H9 (cell line): Measurements from ENCODE around the gene FANCC. TPM values are rescaled to one million over a fixed set of nuclear protein-coding genes. Genes with fewer than 3 reads are reported as not detected.

Source experiments
- DNase-seq: peaks from one replicate; pipeline ENCODE4 v3.0.0-alpha.2; 2017
- H2AFZ ChIP-seq: one replicate; pipeline ENCODE4 v1.6.1; 2013; ENCODE audit warnings: mild to moderate bottlenecking, low read length, control low read depth, moderate library complexity
- H2AK5ac ChIP-seq: 2 replicates; pipeline ENCODE4 v1.6.1; 2013; ENCODE audit warnings: low read length, control low read depth, mixed read lengths; ENCODE audit not compliant: insufficient read length
- H2BK120ac ChIP-seq: one replicate; pipeline ENCODE4 v1.6.1; 2013; ENCODE audit warnings: low read depth, mild to moderate bottlenecking, low read length, control low read depth, inconsistent platforms; ENCODE audit not compliant: poor library complexity, severe bottlenecking
- H2BK12ac ChIP-seq: 2 replicates; pipeline ENCODE4 v1.6.1; 2013; ENCODE audit warnings: low read length, control low read depth, mixed read lengths, low read depth; ENCODE audit not compliant: insufficient read length
- H2BK15ac ChIP-seq: 2 replicates; pipeline ENCODE4 v1.6.1; 2013; ENCODE audit warnings: low read depth, low read length, control low read depth
- H2BK20ac ChIP-seq: one replicate; pipeline ENCODE4 v1.6.1; 2013; ENCODE audit warnings: low read depth, mild to moderate bottlenecking, low read length, control low read depth, inconsistent platforms; ENCODE audit not compliant: poor library complexity, severe bottlenecking
- H2BK5ac ChIP-seq: 2 replicates; pipeline ENCODE4 v1.6.1; 2013; ENCODE audit warnings: low read length, control low read depth, mixed read lengths; ENCODE audit not compliant: insufficient read length
- H3K14ac ChIP-seq: 2 replicates; pipeline ENCODE4 v1.6.1; 2013; ENCODE audit warnings: low read length, control low read depth; ENCODE audit not compliant: insufficient read depth
- H3K18ac ChIP-seq: 2 replicates; pipeline ENCODE4 v1.6.1; 2013; ENCODE audit warnings: low read depth, mild to moderate bottlenecking, mixed read lengths, low read length, control low read depth; ENCODE audit not compliant: insufficient read length
- H3K23ac ChIP-seq: 2 replicates; pipeline ENCODE4 v1.6.1; 2013; ENCODE audit warnings: low read length, control low read depth, mixed read lengths, low read depth; ENCODE audit not compliant: insufficient read length
- H3K23me2 ChIP-seq: 2 replicates; pipeline ENCODE4 v1.6.1; 2013; ENCODE audit warnings: low read depth, mild to moderate bottlenecking, mixed read lengths, low read length, control low read depth; ENCODE audit not compliant: insufficient read length, poor library complexity, severe bottlenecking
- H3K27ac ChIP-seq: 2 replicates; pipeline ENCODE4 v1.5.1; 2013; ENCODE audit warnings: low read length, control low read depth, mixed read lengths, low read depth; ENCODE audit not compliant: insufficient read length
- H3K27me3 ChIP-seq: 2 replicates; pipeline ENCODE4 v1.6.1; 2013; ENCODE audit warnings: low read length, control low read depth, inconsistent platforms; ENCODE audit not compliant: insufficient read depth
- H3K4ac ChIP-seq: 2 replicates; pipeline ENCODE4 v1.6.1; 2013; ENCODE audit warnings: low read depth, mild to moderate bottlenecking, control low read depth, inconsistent platforms, low read length, moderate library complexity
- H3K4me1 ChIP-seq: 2 replicates; pipeline ENCODE4 v1.6.1; 2013; ENCODE audit warnings: low read length, control low read depth, inconsistent platforms; ENCODE audit not compliant: insufficient read depth
- H3K4me2 ChIP-seq: 2 replicates; pipeline ENCODE4 v1.6.1; 2013; ENCODE audit warnings: low read length, control low read depth, mixed read lengths; ENCODE audit not compliant: insufficient read length, insufficient read depth
- H3K56ac ChIP-seq: 2 replicates; pipeline ENCODE4 v1.6.1; 2013; ENCODE audit warnings: low read depth, mild to moderate bottlenecking, mixed read lengths, low read length, control low read depth; ENCODE audit not compliant: insufficient read length
- H3K79me1 ChIP-seq: 2 replicates; pipeline ENCODE4 v1.6.1; 2013; ENCODE audit warnings: low read depth, mild to moderate bottlenecking, moderate library complexity, low read length, control low read depth, inconsistent platforms; ENCODE audit not compliant: insufficient read depth, poor library complexity, severe bottlenecking
- H3K79me2 ChIP-seq: 2 replicates; pipeline ENCODE4 v1.6.1; 2013; ENCODE audit warnings: low read length, control low read depth, inconsistent platforms; ENCODE audit not compliant: insufficient read depth
- H3K9ac ChIP-seq: 2 replicates; pipeline ENCODE4 v1.6.1; 2013; ENCODE audit warnings: low read length, control low read depth, mixed read lengths; ENCODE audit not compliant: insufficient read length; ENCODE audit errors: extremely low read depth
- H3K9me3 ChIP-seq: one replicate; pipeline ENCODE4 v1.6.1; 2013; ENCODE audit warnings: low read depth, low read length, inconsistent platforms; ENCODE audit not compliant: control insufficient read depth
- H3T11ph ChIP-seq: one replicate; pipeline ENCODE4 v1.6.1; 2013; ENCODE audit warnings: mild to moderate bottlenecking, low read length, control low read depth, inconsistent platforms
- H4K20me1 ChIP-seq: one replicate; pipeline ENCODE4 v1.6.1; 2013; ENCODE audit not compliant: control insufficient read depth, insufficient read length, insufficient read depth
- H4K5ac ChIP-seq: 2 replicates; pipeline ENCODE4 v1.6.1; 2013; ENCODE audit warnings: low read depth, mild to moderate bottlenecking, mixed read lengths, low read length, control low read depth; ENCODE audit not compliant: insufficient read length
- H4K8ac ChIP-seq: replicated peaks from 2 replicates; pipeline ENCODE4 v1.6.1; 2013; ENCODE audit warnings: low read length, control low read depth, mixed read lengths, low read depth; ENCODE audit not compliant: insufficient read length
- H4K91ac ChIP-seq: 2 replicates; pipeline ENCODE4 v1.6.1; 2013; ENCODE audit warnings: low read depth, mild to moderate bottlenecking, moderate library complexity, mixed read lengths, low read length, control low read depth; ENCODE audit not compliant: insufficient read length
- H3K27ac Mint-ChIP-seq, 3 experiments: 2 replicates in 2 of 3; 3 replicates in 1 of 3; pipeline ENCODE4 v1.8.0; 2020 to 2021; ENCODE audit warnings: mixed read lengths in 3 of 3, mild to moderate bottlenecking in 1 of 3, moderate library complexity in 1 of 3
- H3K27me3 Mint-ChIP-seq: 2 replicates; pipeline ENCODE4 v1.8.0; 2021; ENCODE audit warnings: low read depth, mild to moderate bottlenecking, moderate library complexity, mixed read lengths
- H3K36me3 Mint-ChIP-seq, 3 experiments: 2 replicates in 2 of 3; 3 replicates in 1 of 3; pipeline ENCODE4 v1.8.0; 2020 to 2021; ENCODE audit warnings: low read depth in 3 of 3, mixed read lengths in 3 of 3; ENCODE audit not compliant: insufficient read depth in 1 of 3
- H3K4me1 Mint-ChIP-seq, 2 experiments: 2 replicates each; pipeline ENCODE4 v1.8.0; 2020; ENCODE audit warnings: mixed read lengths in 2 of 2
- H3K4me3 Mint-ChIP-seq, 2 experiments: 2 replicates in 1 of 2; 3 replicates in 1 of 2; pipeline ENCODE4 v1.8.0; 2020 to 2021; ENCODE audit warnings: mild to moderate bottlenecking in 2 of 2, mixed read lengths in 2 of 2, moderate library complexity in 1 of 2
- H3K9me3 Mint-ChIP-seq, 2 experiments: 2 replicates in 1 of 2; 3 replicates in 1 of 2; pipeline ENCODE4 v1.8.0; 2020; ENCODE audit warnings: mild to moderate bottlenecking in 2 of 2, mixed read lengths in 2 of 2, moderate library complexity in 1 of 2
- CTCF ChIP-seq: fragments of 200-600 bp; sonication (generic); conservative IDR thresholded peaks from 3 replicates; pipeline ENCODE4 v1.8.0; 2021; ENCODE audit warnings: antibody characterized with exemption, mild to moderate bottlenecking
- WGBS: extraction: QIAGEN DNeasy Blood & Tissue Kit; methylation state at CpG from one replicate; pipeline ENCODE4 v1.1.7; 2013; ENCODE audit warnings: missing lambda C conversion rate, low lambda C conversion rate, mixed read lengths; ENCODE audit not compliant: insufficient read length; ENCODE audit errors: extremely low coverage; 5-methylcytosine and 5-hydroxymethylcytosine counted together
- total RNA-seq: library from RNA; stranded (reverse); gene quantifications from 2 replicates; pipeline ENCODE4 v1.2.1, GENCODE V29; 2021

Gene FANCC
- total RNA-seq, 1 experiment from 2014 or later: 14.6 TPM

- Histone ChIP-seq H3K4ac (no peak overlapping the region), H3K79me1 (no peaks in the 10 kb centered on the region), H2BK5ac (no peak overlapping the region), H4K20me1 (no peaks in the 10 kb centered on the region), H4K8ac (no peak overlapping the region), H4K5ac (no peak overlapping the region), H2AFZ (no peak overlapping the region), H2AK5ac (no peak overlapping the region), H2BK15ac (no peak overlapping the region), H2BK12ac (no peak overlapping the region), H2BK120ac (no peak overlapping the region), H3K4me1 (no peaks in the 10 kb centered on the region), H4K91ac (no peak overlapping the region), H2BK20ac (no peak overlapping the region), H3K27me3 (no peaks in the 10 kb centered on the region), H3K9ac (no peak overlapping the region), H3T11ph (no peak overlapping the region), H3K27ac (no peak overlapping the region), H3K4me2 (no peak overlapping the region), H3K56ac (no peak overlapping the region), H3K18ac (no peak overlapping the region), H3K9me3 (no peaks in the 10 kb centered on the region), H3K23ac (no peak overlapping the region), H3K79me2 (no peaks in the 10 kb centered on the region), H3K23me2 (no peaks in the 10 kb centered on the region), H3K14ac (no peak overlapping the region)
- no peak for DNase-seq
- Mint-ChIP-seq H3K4me1 (no peaks in the 10 kb centered on the region), H3K27me3 (no peaks in the 10 kb centered on the region), H3K27ac (no peak overlapping the region), H3K9me3 (no peaks in the 10 kb centered on the region), H3K36me3 (no peaks in the 10 kb centered on the region), H3K4me3 (no peak overlapping the region)
- no peak for TF ChIP-seq CTCF
- no CpG with 5 or more reads among the region's 1 CpG for WGBS
Measured at GRCh38 chr9:95285307-95285706, 32.2 kb downstream of the FANCC start.
